Skeletal muscle tissue (tissue), 4 donors: Measurements from ENCODE around the gene GRB10. TPM values are rescaled to one million over a fixed set of nuclear protein-coding genes. Genes with fewer than 3 reads are reported as not detected.

Experiments
- H3K27ac ChIP-seq: one replicate; pipeline ENCODE4 v1.7.0; 2013; ENCODE audit warnings: mild to moderate bottlenecking, low read depth, low read length, inconsistent platforms
- H3K27me3 ChIP-seq, 3 donors: one replicate each; pipeline ENCODE4 v1.7.0; 2013; ENCODE audit warnings: low read length in 3 of 3; ENCODE audit not compliant: control insufficient read depth in 3 of 3, insufficient read depth in 3 of 3
- H3K36me3 ChIP-seq, 3 donors: one replicate each; pipeline ENCODE4 v1.7.0; 2013; ENCODE audit warnings: low read length in 3 of 3; ENCODE audit not compliant: control insufficient read depth in 3 of 3, insufficient read depth in 3 of 3
- H3K4me1 ChIP-seq, 3 donors: one replicate each; pipeline ENCODE4 v1.7.0; 2013; ENCODE audit warnings: low read length in 3 of 3, mild to moderate bottlenecking in 3 of 3; ENCODE audit not compliant: control insufficient read depth in 3 of 3, insufficient read depth in 3 of 3
- H3K4me3 ChIP-seq, 3 donors: one replicate each; pipeline ENCODE4 v1.7.0; 2013; ENCODE audit warnings: low read length in 3 of 3
- H3K9ac ChIP-seq, 3 donors: one replicate each; pipeline ENCODE4 v1.7.0; 2013; ENCODE audit warnings: low read length in 3 of 3, mild to moderate bottlenecking in 3 of 3, moderate library complexity in 2 of 3, low read depth in 1 of 3
- H3K9me3 ChIP-seq, 3 donors: one replicate each; pipeline ENCODE4 v1.7.0; 2013; ENCODE audit warnings: low read length in 3 of 3; ENCODE audit not compliant: control insufficient read depth in 3 of 3
- total RNA-seq: library from RNA; depleted of rRNA; stranded (reverse); fragments of >200 nt; gene quantifications from one replicate; pipeline ENCODE4 v1.2.3, GENCODE V29; 2014
- donor health status: Osteomylitis.

GRB10 gene
- total RNA-seq, 1 donor from 2014 or later: 17.7 TPM

DNA sequence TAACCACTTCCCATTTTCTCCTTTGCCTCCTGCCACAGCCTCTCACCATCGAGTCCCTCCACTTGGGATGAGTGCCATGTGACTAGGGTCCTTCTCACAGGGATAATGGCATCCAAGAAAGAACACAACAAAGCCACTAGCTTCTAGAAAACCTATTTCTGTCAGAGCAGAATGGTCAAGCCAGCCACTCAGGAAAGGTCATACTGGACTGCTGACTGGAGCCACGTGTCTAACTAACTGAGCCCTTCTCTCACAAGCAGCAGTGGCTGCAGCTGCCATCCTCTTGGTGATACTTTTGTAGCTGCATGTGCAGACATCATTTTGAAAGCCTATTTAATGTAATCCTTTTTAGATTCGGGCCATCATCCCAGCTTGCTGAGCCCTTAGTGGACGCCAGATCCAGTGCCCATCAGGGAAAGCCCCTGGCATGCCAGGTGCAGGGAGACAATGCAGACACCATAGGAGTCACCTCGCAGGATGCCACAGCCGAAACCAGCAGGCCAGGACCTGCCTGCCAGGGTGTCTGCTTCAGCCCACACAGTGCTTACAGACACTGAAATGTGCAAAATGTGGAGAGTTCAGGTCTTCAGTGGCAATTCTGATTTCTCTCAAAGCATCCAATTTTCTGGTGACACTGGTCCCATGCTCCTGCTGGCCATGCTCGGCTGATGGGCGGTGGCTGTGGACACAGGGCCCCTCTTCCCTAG lies 119.1 kb downstream of the GRB10 start:
- Histone ChIP-seq H3K27me3 (no peaks in the 10 kb centered on the region), H3K27ac (peak overlapping the region; percentile 91), H3K4me3 (peak overlapping the region in 1 of 3 donors; percentile 41), H3K4me1 (peaks cover 75 to 96% (median 91%) of the 10 kb centered on the region in 3 donors), H3K9me3 (no peaks in the 10 kb centered on the region), H3K9ac (peak overlapping the region; percentile 54 to 74 (median 66)), H3K36me3 (peaks cover 0 to 11% (median 2%) of the 10 kb centered on the region in 3 donors)

GRCh38 chr7:50662996-50663395 lies 119.7 kb downstream of the GRB10 start:
- H3K9ac ChIP-seq: peak overlapping the region in 2 of 3 donors; percentile 54 to 74
- H3K36me3 ChIP-seq: peaks cover 0 to 11% (median 2%) of the 10 kb centered on the region in 3 donors
- peaks cover 75 to 96% (median 91%) of the 10 kb centered on the region in 3 donors for H3K4me1 ChIP-seq
- peak overlapping the region; percentile 91 for H3K27ac ChIP-seq
- H3K9me3 ChIP-seq: no peaks in the 10 kb centered on the region
- H3K27me3 ChIP-seq: no peaks in the 10 kb centered on the region
- no peak overlapping the region for H3K4me3 ChIP-seq

DNA sequence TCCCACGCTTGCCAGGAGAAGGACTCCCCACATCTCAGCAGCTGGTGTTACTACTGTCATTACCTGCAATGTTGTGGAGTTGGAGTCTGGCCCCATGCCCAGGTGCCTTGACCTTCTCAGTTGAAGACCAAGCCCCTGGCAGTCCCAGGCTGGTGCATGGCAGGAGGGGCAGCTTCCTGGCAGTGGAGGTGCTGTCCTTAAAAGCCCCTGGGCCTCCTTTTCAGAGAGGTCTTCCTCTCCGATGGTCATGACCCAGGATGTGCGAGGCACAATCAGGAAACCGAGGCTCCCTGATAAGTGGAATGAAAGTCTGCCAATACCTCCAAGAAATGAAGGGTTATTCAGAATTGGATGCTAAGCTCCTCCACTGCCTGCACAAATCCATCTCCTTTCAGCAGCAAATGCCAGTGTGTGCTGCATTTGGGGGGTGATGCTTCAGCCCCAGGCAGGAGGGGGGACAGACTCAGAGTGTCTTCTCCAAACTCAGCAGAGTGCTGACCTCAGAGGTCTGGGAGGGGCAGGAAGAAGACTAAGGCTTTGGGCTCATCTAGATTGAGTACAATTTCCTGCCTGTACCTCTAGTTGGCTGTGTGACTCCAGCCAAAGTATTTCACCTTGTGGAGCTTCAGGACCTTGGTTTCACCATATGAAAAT lies 120.5 kb downstream of the GRB10 start:
- Histone ChIP-seq H3K9ac (peak overlapping the region in 2 of 3 donors; percentile 10 to 40), H3K27ac (peak overlapping the region; percentile 91), H3K4me3 (peak overlapping the region in 1 of 3 donors; percentile 10), H3K9me3 (no peaks in the 10 kb centered on the region), H3K27me3 (no peaks in the 10 kb centered on the region), H3K4me1 (peaks cover 76 to 96% (median 91%) of the 10 kb centered on the region in 3 donors), H3K36me3 (peaks cover 0 to 11% (median 2%) of the 10 kb centered on the region in 3 donors)

GRCh38 chr7:50661345-50662040 lies 121.2 kb downstream of the GRB10 start:
- H3K4me3 ChIP-seq: no peak overlapping the region
- H3K27me3 ChIP-seq: no peaks in the 10 kb centered on the region
- H3K4me1 ChIP-seq: peaks cover 79 to 97% (median 95%) of the 10 kb centered on the region in 3 donors
- peak overlapping the region; percentile 91 for H3K27ac ChIP-seq
- H3K9ac ChIP-seq: peak overlapping the region in 1 of 3 donors; percentile 10
- no peaks in the 10 kb centered on the region for H3K9me3 ChIP-seq
- H3K36me3 ChIP-seq: peaks cover 0 to 11% (median 2%) of the 10 kb centered on the region in 3 donors

GRCh38 chr7:50660830-50661175 lies 121.9 kb downstream of the GRB10 start:
- Histone ChIP-seq H3K36me3 (peaks cover 0 to 11% (median 2%) of the 10 kb centered on the region in 3 donors), H3K4me1 (peaks cover 79 to 97% (median 95%) of the 10 kb centered on the region in 3 donors), H3K9me3 (no peaks in the 10 kb centered on the region), H3K27me3 (no peaks in the 10 kb centered on the region), H3K27ac (no peak overlapping the region), H3K9ac (no peak overlapping the region), H3K4me3 (no peak overlapping the region)

DNA sequence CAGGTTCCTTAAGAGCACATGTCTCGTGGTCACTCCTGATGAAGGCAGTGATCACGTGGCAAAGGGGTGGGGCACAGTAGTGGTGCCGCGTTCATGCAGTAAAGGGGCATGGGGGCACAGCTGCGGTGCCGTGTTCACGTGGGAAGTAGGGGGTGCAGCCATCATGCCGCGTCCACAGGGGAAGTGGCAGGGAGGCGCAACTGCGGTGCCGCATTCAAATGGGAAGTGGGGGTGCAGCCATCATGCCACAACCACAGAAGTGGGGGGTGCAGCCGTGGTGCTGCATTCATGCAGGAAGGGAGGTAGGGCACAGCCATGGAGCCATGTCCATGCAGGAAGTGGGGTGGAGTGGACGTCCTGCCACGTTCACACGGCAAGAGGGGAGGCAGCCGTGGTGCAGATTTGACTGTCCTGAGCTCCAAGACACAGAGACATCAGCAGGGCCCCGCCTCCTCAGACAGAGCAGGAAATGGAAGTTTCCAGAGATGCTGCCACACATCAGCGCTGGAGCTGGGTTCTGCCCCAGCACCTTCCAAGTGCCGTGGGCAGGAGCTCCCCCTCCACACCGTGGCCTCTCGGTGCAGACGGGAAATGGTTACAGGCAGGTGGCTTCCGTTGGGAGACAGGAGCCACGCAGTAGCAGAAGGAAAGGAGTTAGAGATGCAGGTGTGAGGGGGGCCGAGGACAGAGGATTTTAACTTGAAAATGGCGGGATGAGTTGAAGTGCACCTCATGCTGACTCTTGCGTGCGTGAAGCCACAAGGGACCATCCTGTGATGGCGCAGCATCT lies 122.5 kb downstream of the GRB10 start:
- Histone ChIP-seq H3K4me1 (peaks cover 78 to 97% (median 95%) of the 10 kb centered on the region in 3 donors), H3K9me3 (no peaks in the 10 kb centered on the region), H3K9ac (no peak overlapping the region), H3K27ac (no peak overlapping the region), H3K4me3 (peak overlapping the region in 1 of 3 donors; percentile 27), H3K36me3 (peaks cover 0 to 11% (median 2%) of the 10 kb centered on the region in 3 donors), H3K27me3 (no peaks in the 10 kb centered on the region)

GRCh38 chr7:50659329-50659965 lies 123.2 kb downstream of the GRB10 start:
- Histone ChIP-seq H3K9ac (peak overlapping the region in 1 of 3 donors; percentile 47), H3K4me3 (no peak overlapping the region), H3K27me3 (no peaks in the 10 kb centered on the region), H3K4me1 (peaks cover 79 to 99% (median 97%) of the 10 kb centered on the region in 3 donors), H3K27ac (no peak overlapping the region), H3K36me3 (peaks cover 0 to 11% (median 2%) of the 10 kb centered on the region in 3 donors), H3K9me3 (no peaks in the 10 kb centered on the region)

DNA sequence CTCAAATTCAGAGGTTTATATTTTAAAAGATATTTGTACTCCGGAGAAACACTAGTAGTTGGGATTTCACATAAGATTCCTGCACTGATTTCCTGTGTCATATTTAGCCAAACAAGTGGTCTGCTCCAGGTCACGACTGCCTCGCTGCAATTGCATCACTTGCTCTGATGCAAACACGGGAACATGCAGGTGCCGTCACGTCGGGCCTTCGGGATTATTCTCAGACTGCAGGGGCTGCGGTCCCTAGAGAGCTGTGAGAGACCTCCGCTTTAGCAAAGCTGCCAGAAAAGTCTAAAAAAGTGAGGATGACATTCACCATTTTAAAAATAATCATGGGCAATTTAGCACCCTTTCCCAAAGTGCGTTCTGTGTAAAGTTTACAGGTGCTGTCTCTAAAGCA lies 124.0 kb downstream of the GRB10 start:
- peaks cover 80 to 99% (median 97%) of the 10 kb centered on the region in 3 donors for H3K4me1 ChIP-seq
- peaks cover 0 to 9% (median under 1%) of the 10 kb centered on the region in 3 donors for H3K36me3 ChIP-seq
- H3K9ac ChIP-seq: no peak overlapping the region
- H3K9me3 ChIP-seq: no peaks in the 10 kb centered on the region
- no peak overlapping the region for H3K4me3 ChIP-seq
- H3K27me3 ChIP-seq: no peaks in the 10 kb centered on the region
- peak overlapping the region; percentile 87 for H3K27ac ChIP-seq

- Histone ChIP-seq H3K4me1 (peaks cover 80 to 99% (median 97%) of the 10 kb centered on the region in 3 donors), H3K27me3 (no peaks in the 10 kb centered on the region), H3K27ac (peak overlapping the region; percentile 87), H3K9me3 (no peaks in the 10 kb centered on the region), H3K4me3 (peak overlapping the region in 1 of 3 donors; percentile 4), H3K36me3 (peaks cover 0 to 8% (median 0%) of the 10 kb centered on the region in 3 donors), H3K9ac (peak overlapping the region in 2 of 3 donors; percentile 40)
Observed at GRCh38 chr7:50657912-50658311, 124.8 kb downstream of the GRB10 start.
